WI38 (cell line): Measurements from ENCODE around the gene TSPAN2.

Experiments used
- H3K4me3 ChIP-seq: 2 replicates; pipeline ENCODE4 v1.5.1; 2011; ENCODE audit warnings: low read depth, mild to moderate bottlenecking, control low read depth, low read length
- CTCF ChIP-seq: IDR thresholded peaks from 2 replicates; pipeline ENCODE4 v1.5.1; 2012; ENCODE audit warnings: low read depth, mild to moderate bottlenecking, control low read depth, low read length

Gene TSPAN2

GRCh38 chr1:115089420-115090185 is at the start of gene TSPAN2:
TSPAN2 (minus strand) TSS chr1:115089503; CDS start chr1:115089432, 71 bp downstream.
- TF ChIP-seq CTCF, result no peak
- H3K4me3 ChIP-seq, result peak within 1 kb of the TSS; percentile 53

GRCh38 chr1:115138973-115139372 is 49.7 kb upstream of the TSPAN2 start:
- peak; percentile 85 for TF ChIP-seq CTCF
- no peak overlapping the region for H3K4me3 ChIP-seq

- no peak for TF ChIP-seq CTCF
- no peak overlapping the region for H3K4me3 ChIP-seq
Observed at GRCh38 chr1:115138271-115138670, 49.0 kb upstream of the TSPAN2 start.

GRCh38 chr1:115137191-115137590 is 47.9 kb upstream of the TSPAN2 start:
- TF ChIP-seq CTCF, result no peak
- H3K4me3 ChIP-seq, result no peak overlapping the region

- H3K4me3 ChIP-seq, result no peak overlapping the region
- TF ChIP-seq CTCF, result no peak
Observed at GRCh38 chr1:115136706-115137105, 47.4 kb upstream of the TSPAN2 start.

- no peak for TF ChIP-seq CTCF
- H3K4me3 ChIP-seq, result no peak overlapping the region
Observed at GRCh38 chr1:115136106-115136505, 46.8 kb upstream of the TSPAN2 start.

GRCh38 chr1:115135681-115136080 is 46.4 kb upstream of the TSPAN2 start:
- H3K4me3 ChIP-seq, result no peak overlapping the region
- no peak for TF ChIP-seq CTCF
